WTC11 (cell line): Measurements from ENCODE around the gene SCN8A. TPM values are rescaled to one million over a fixed set of nuclear protein-coding genes. Genes with fewer than 3 reads are reported as not detected.

Source experiments
- ATF2 ChIP-seq: sonication (generic); formaldehyde crosslinking; IDR thresholded peaks from 2 replicates; pipeline ENCODE4 v1.8.1; 2022; ENCODE audit warnings: low read depth, missing genetic modification reagents, borderline replicate concordance
- CBFB ChIP-seq: sonication (generic); formaldehyde crosslinking; IDR thresholded peaks from 2 replicates; pipeline ENCODE4 v1.8.1; 2022; ENCODE audit warnings: mild to moderate bottlenecking, low read depth, missing genetic modification reagents
- CDX4 ChIP-seq: fragments of 250-450 bp; sonication (Bioruptor Pico); IDR thresholded peaks from 2 replicates; pipeline ENCODE4 v1.9.0; 2021; ENCODE audit warnings: moderate library complexity, mild to moderate bottlenecking, inconsistent platforms, borderline replicate concordance
- E2F5 ChIP-seq: sonication (generic); formaldehyde crosslinking; IDR thresholded peaks from 2 replicates; pipeline ENCODE4 v1.8.1; 2022; ENCODE audit warnings: mild to moderate bottlenecking, moderate library complexity, missing genetic modification reagents
- ELF4 ChIP-seq: sonication (generic); formaldehyde crosslinking; IDR thresholded peaks from 2 replicates; pipeline ENCODE4 v1.8.1; 2022; ENCODE audit warnings: low read depth, mild to moderate bottlenecking, moderate library complexity, missing genetic modification reagents
- EMX1 ChIP-seq: fragments of 250-450 bp; sonication (Bioruptor Pico); IDR thresholded peaks from 2 replicates; pipeline ENCODE4 v1.8.0; 2021; ENCODE audit warnings: mild to moderate bottlenecking
- FOXK1 ChIP-seq: sonication (generic); formaldehyde crosslinking; IDR thresholded peaks from 2 replicates; pipeline ENCODE4 v1.8.0; 2022; ENCODE audit warnings: mild to moderate bottlenecking, moderate library complexity, missing genetic modification reagents
- FOXP4 ChIP-seq: sonication (generic); formaldehyde crosslinking; IDR thresholded peaks from 2 replicates; pipeline ENCODE4 v1.8.0; 2022; ENCODE audit warnings: mild to moderate bottlenecking, missing genetic modification reagents
- GABPB1 ChIP-seq: sonication (generic); formaldehyde crosslinking; IDR thresholded peaks from 2 replicates; pipeline ENCODE4 v1.8.1; 2023; ENCODE audit warnings: mild to moderate bottlenecking, missing genetic modification reagents
- HMGXB4 ChIP-seq: sonication (generic); formaldehyde crosslinking; IDR thresholded peaks from 2 replicates; pipeline ENCODE4 v1.8.1; 2023; ENCODE audit warnings: mild to moderate bottlenecking, moderate library complexity, missing genetic modification reagents
- MXD4 ChIP-seq: fragments of 250-450 bp; sonication (Bioruptor Pico); IDR thresholded peaks from 2 replicates; pipeline ENCODE4 v1.8.0; 2021; ENCODE audit warnings: mild to moderate bottlenecking, moderate library complexity, borderline replicate concordance
- NR2C2 ChIP-seq: sonication (generic); formaldehyde crosslinking; IDR thresholded peaks from 2 replicates; pipeline ENCODE4 v1.8.0; 2022; ENCODE audit warnings: mild to moderate bottlenecking, missing genetic modification reagents
- PRDM15 ChIP-seq: sonication (generic); formaldehyde crosslinking; IDR thresholded peaks from 2 replicates; pipeline ENCODE4 v1.8.0; 2022; ENCODE audit warnings: missing genetic modification reagents
- SMAD3 ChIP-seq: sonication (generic); formaldehyde crosslinking; IDR thresholded peaks from 2 replicates; pipeline ENCODE4 v1.8.0; 2022; ENCODE audit warnings: missing genetic modification reagents, mild to moderate bottlenecking, borderline replicate concordance
- TEAD4 ChIP-seq: sonication (generic); formaldehyde crosslinking; IDR thresholded peaks from 2 replicates; pipeline ENCODE4 v1.8.0; 2022; ENCODE audit warnings: mild to moderate bottlenecking, missing genetic modification reagents
- USF1 ChIP-seq: sonication (generic); formaldehyde crosslinking; IDR thresholded peaks from 2 replicates; pipeline ENCODE4 v1.8.0; 2022; ENCODE audit warnings: mild to moderate bottlenecking, missing genetic modification reagents
- ZNF121 ChIP-seq: sonication (generic); formaldehyde crosslinking; IDR thresholded peaks from 2 replicates; pipeline ENCODE4 v1.8.0; 2023; ENCODE audit warnings: missing genetic modification reagents
- ZNF263 ChIP-seq: sonication (generic); formaldehyde crosslinking; IDR thresholded peaks from 2 replicates; pipeline ENCODE4 v1.8.1; 2022; ENCODE audit warnings: low read depth, mild to moderate bottlenecking, moderate library complexity, missing genetic modification reagents
- ZNF532 ChIP-seq: fragments of 250-450 bp; sonication (Bioruptor Pico); IDR thresholded peaks from 2 replicates; pipeline ENCODE4 v1.9.0; 2021; ENCODE audit warnings: mild to moderate bottlenecking, borderline replicate concordance
- total RNA-seq: library from RNA; stranded (reverse); gene quantifications from 3 replicates; pipeline ENCODE4 v1.2.3, GENCODE V29; 2021

Gene SCN8A
- total RNA-seq, 1 experiment from 2014 or later = 14.4 TPM

- TF ChIP-seq ZNF532 (CRISPR knock-in tag) = no peak
- no peak for TF ChIP-seq ATF2 (CRISPR knock-in tag)
- 0 out of 2 replicates have a peak, but pooled peaks have one; percentile 39 for TF ChIP-seq SMAD3 (CRISPR knock-in tag)
- no peak for TF ChIP-seq ZNF121 (CRISPR knock-in tag)
- no peak for TF ChIP-seq PRDM15
- TF ChIP-seq FOXP4 = peak; percentile 31; the same call in 1 of the 2 replicates
- TF ChIP-seq GABPB1 (CRISPR knock-in tag) = no peak
- 0 out of 2 replicates have a peak, but pooled peaks have one; percentile 69 for TF ChIP-seq EMX1 (CRISPR knock-in tag)
- TF ChIP-seq TEAD4 = no peak
- TF ChIP-seq CBFB (CRISPR knock-in tag) = no peak; the same call in 1 of the 2 replicates
- TF ChIP-seq NR2C2 (CRISPR knock-in tag) = no peak
- no peak for TF ChIP-seq ZNF263
- peak; percentile 82 for TF ChIP-seq HMGXB4
- no peak for TF ChIP-seq USF1 (CRISPR knock-in tag)
- peak; percentile 65; the same call in 1 of the 2 replicates for TF ChIP-seq E2F5 (CRISPR knock-in tag)
- no peak for TF ChIP-seq CDX4 (CRISPR knock-in tag)
- no peak for TF ChIP-seq ELF4
- TF ChIP-seq FOXK1 (CRISPR knock-in tag) = peak; percentile 69; the same call in 1 of the 2 replicates
- TF ChIP-seq MXD4 (CRISPR knock-in tag) = no peak
Observed at GRCh38 chr12:51820526-51821439, 229.8 kb downstream of the SCN8A start (continued).
